GM20431 (cell line): ENCODE data around the gene ORAI3.

Experiments used
- in situ Hi-C: fragments of 300-500 bp; cut with MseI, MboI; formaldehyde crosslinking; loops from one replicate; pipeline ENCODE4 v1.15.0; 2020; ENCODE audit warnings: low sequenced_read_pairs; ENCODE audit not compliant: unreplicated experiment

ORAI3 gene

GRCh38 chr16:30946671-30947540 is 2.0 kb upstream of the ORAI3 start:
- in situ Hi-C loops: no loop called here

- in situ Hi-C loops: no loop called here
Measured at GRCh38 chr16:30947541-30947858, 1.4 kb upstream of the ORAI3 start.

GRCh38 chr16:30947859-30948666 is 805 bp upstream of the ORAI3 start:
- in situ Hi-C loops: no loop called here

- in situ Hi-C loops: no loop called here
Measured at GRCh38 chr16:30949650-30950515, 1.0 kb downstream of the ORAI3 start.

DNA sequence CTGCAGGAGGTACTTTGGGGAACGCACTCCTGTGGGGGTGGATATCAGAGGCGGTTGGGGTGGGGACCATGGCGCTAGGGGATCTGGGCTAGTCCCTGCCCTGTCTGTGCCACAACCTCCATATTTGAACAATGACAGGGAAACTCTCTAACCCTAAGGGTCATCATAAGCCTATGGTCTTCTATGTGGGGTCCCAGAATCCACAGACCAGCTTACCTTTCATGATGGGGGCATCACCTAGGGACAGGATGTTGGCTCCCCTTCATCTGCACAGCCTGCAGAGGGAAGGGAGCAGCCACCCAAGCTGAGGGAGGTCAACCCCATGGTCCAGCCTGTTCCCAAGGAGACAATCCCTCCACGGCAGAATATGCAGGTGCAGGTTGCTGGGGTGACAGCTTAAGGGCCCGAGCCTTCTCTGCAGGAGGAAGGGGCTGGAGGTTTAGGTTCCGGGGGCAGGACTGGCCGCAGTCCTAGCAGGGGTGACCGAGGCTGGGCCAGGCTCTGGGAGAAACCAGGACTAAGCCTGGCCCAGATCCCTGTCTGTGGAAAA is 1.7 kb downstream of the ORAI3 start:
- in situ Hi-C loops: no loop called here

GRCh38 chr16:30951193-30951592 is 2.3 kb downstream of the ORAI3 start:
- in situ Hi-C loops: no loop called here

DNA sequence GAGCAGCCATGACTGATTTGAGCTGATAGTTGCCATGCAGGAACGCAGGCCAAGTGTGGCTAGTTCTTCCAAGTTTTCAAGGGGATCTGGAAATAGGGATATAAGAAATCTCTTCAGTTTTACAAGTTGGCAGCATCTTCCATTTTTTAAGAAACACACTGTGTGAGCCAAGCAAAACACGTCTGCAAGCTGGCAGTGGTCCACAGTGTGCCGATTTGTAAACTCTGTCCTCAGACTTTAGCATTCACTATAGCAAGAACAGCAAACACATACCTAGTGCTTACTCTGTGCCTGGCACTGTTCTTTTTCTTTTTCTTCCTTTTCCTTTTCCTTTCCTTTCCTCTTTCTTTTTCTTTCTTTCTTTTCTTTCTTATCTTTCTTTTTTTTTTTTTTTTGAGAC is 2.9 kb downstream of the ORAI3 start:
- in situ Hi-C loops: no loop called here

DNA sequence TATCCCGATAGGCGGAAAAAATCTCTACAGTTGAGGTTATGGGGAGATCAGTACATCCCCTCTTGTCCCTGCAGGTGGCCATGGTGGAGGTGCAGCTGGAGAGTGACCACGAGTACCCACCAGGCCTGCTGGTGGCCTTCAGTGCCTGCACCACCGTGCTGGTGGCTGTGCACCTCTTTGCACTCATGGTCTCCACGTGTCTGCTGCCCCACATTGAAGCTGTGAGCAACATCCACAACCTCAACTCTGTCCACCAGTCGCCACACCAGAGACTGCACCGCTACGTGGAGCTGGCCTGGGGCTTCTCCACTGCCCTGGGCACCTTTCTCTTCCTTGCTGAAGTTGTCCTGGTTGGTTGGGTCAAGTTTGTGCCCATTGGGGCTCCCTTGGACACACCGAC is 4.2 kb downstream of the ORAI3 start:
- in situ Hi-C loops: no loop called here

- in situ Hi-C loops: no loop called here
Measured at GRCh38 chr16:30953511-30954124, 4.8 kb downstream of the ORAI3 start.

- in situ Hi-C loops: no loop called here
Measured at GRCh38 chr16:30954993-30955392, 6.1 kb downstream of the ORAI3 start.

GRCh38 chr16:30956601-30957455 is 8.0 kb downstream of the ORAI3 start:
- in situ Hi-C loops: no loop called here

GRCh38 chr16:30957456-30958174 is 8.7 kb downstream of the ORAI3 start, which contains the start of gene SETD1A:
TSS of gene SETD1A (plus strand) at chr16:30957754. CDS start at chr16:30958732, 978 bp downstream.
- in situ Hi-C loops: no loop called here

GRCh38 chr16:30958175-30959079 is 9.6 kb downstream of the ORAI3 start:
- in situ Hi-C loops: no loop called here

DNA sequence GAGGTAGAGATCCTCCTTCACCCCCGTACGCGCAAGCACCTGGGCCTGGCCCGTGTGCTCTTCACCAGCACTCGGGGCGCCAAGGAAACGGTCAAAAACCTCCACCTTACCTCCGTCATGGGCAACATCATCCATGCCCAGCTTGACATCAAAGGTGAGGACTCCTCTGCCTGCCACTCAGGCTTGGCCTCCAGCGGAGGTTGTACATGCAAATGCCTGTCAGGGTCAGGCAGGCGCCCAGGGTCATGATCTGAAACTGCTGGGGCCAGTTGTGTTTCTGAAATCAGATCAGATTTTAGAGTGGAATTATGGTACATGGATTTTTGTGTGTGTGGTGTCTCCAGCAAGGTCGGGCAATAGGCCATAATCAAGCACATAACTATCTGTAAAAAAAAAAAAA is 12.5 kb downstream of the ORAI3 start:
- in situ Hi-C loops: no loop called here

DNA sequence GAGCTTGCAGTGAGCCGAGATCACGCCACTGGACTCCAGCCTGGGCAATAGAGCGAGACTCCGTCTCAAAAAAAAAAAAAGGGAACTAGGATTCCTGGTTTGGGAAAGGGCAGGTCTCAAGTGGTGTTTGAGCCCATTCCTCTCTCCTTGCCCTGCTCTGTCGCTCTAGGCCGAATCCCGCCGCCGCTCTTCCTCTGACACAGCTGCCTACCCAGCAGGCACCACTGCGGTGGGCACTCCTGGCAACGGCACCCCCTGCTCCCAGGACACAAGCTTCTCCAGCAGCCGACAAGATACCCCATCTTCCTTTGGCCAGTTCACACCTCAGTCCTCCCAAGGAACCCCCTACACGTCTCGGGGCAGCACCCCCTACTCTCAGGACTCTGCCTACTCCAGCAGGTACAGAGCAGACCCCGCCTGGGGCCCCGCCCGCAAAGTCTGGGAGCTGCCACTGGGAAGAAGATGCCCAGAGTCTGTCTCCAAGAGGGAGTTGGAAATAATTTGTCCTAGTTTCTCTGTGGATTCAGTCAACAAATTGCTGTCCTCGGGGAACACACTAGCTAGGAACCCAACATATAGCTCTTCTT is 15.2 kb downstream of the ORAI3 start:
- in situ Hi-C loops: no loop called here

DNA sequence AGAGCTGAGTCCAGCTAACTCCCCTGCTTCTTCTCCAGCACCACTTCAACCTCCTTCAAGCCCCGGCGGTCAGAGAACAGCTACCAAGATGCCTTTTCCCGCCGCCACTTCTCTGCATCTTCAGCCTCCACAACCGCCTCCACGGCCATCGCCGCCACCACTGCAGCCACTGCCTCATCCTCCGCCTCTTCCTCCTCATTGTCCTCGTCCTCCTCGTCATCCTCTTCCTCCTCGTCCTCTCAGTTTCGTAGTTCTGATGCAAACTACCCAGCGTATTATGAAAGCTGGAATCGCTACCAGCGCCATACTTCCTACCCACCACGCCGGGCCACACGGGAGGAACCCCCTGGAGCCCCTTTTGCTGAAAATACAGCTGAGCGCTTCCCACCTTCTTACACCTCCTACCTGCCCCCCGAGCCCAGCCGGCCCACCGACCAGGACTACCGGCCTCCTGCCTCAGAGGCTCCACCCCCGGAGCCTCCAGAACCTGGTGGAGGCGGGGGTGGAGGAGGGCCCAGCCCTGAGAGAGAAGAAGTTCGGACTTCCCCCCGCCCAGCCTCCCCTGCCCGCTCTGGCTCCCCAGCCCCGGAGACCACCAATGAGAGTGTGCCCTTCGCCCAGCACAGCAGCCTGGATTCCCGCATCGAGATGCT is 15.8 kb downstream of the ORAI3 start:
- in situ Hi-C loops: no loop called here
